Activated CD4-positive, alpha-beta T cell treated with anti-CD3 and anti-CD28 coated beads, Interleukin-2, amount 10 ng/mL, durations not matched to agents 24 days and 14 days (primary cell): ENCODE data around the gene CCDC13. TPM values are rescaled to one million over a fixed set of nuclear protein-coding genes. Genes with fewer than 3 reads are reported as not detected.

Experiments
- DNase-seq: peaks from one replicate; pipeline ENCODE4 v3.0.0; 2022
- H3K27ac Mint-ChIP-seq: one replicate; pipeline ENCODE4 v1.8.0; 2022; ENCODE audit warnings: mild to moderate bottlenecking, mixed read lengths
- H3K27me3 Mint-ChIP-seq: one replicate; pipeline ENCODE4 v1.8.0; 2022; ENCODE audit warnings: mixed read lengths
- H3K36me3 Mint-ChIP-seq: one replicate; pipeline ENCODE4 v1.8.0; 2022; ENCODE audit warnings: low read depth, mild to moderate bottlenecking, mixed read lengths
- H3K4me1 Mint-ChIP-seq: one replicate; pipeline ENCODE4 v1.8.0; 2021; ENCODE audit warnings: mixed read lengths
- H3K4me3 Mint-ChIP-seq: one replicate; pipeline ENCODE4 v1.8.0; 2022; ENCODE audit warnings: mild to moderate bottlenecking, moderate library complexity, mixed read lengths
- H3K9me3 Mint-ChIP-seq: one replicate; pipeline ENCODE4 v1.8.0; 2021; ENCODE audit warnings: mixed read lengths
- intact Hi-C: fragments of 100-400 bp; cut with micrococcal nuclease; formaldehyde crosslinking; loops from one replicate; pipeline ENCODE4 v1.15.1; 2023
- total RNA-seq: library from RNA; stranded (reverse); gene quantifications from 2 replicates; pipeline ENCODE4 v1.2.3, GENCODE V29; 2022

Gene CCDC13
- total RNA-seq, 1 donor from 2014 or later, result 0.16 TPM

- Mint-ChIP-seq H3K36me3 (peaks cover 12% of the 10 kb centered on the region), H3K27me3 (no peaks in the 10 kb centered on the region), H3K9me3 (no peaks in the 10 kb centered on the region), H3K4me3 (no peak overlapping the region), H3K4me1 (peaks cover 2% of the 10 kb centered on the region), H3K27ac (no peak overlapping the region)
- DNase-seq, result peak; percentile 84
- intact Hi-C loops, result loop anchor here (1.0 to 2.0 kb wide), 4 partner anchors 24 to 100 kb away; partner anchors contain the start of gene HIGD1A
Observed at GRCh38 chr3:42780892-42781700, 8.0 kb upstream of the CCDC13 start.

GRCh38 chr3:42780398-42780797, 7.3 kb upstream of the CCDC13 start:
- H3K27ac Mint-ChIP-seq, result no peak overlapping the region
- H3K4me1 Mint-ChIP-seq, result peaks cover 2% of the 10 kb centered on the region
- H3K4me3 Mint-ChIP-seq, result no peak overlapping the region
- H3K9me3 Mint-ChIP-seq, result no peaks in the 10 kb centered on the region
- peaks cover 7% of the 10 kb centered on the region for H3K36me3 Mint-ChIP-seq
- H3K27me3 Mint-ChIP-seq, result no peaks in the 10 kb centered on the region
- intact Hi-C loops, result loop anchor here (1.0 to 2.0 kb wide), 4 partner anchors 24 to 101 kb away; partner anchors contain the start of gene HIGD1A
- no peak for DNase-seq

- Mint-ChIP-seq H3K4me3 (no peak overlapping the region), H3K4me1 (peaks cover 4% of the 10 kb centered on the region), H3K36me3 (peaks cover 6% of the 10 kb centered on the region), H3K27ac (no peak overlapping the region), H3K9me3 (no peaks in the 10 kb centered on the region), H3K27me3 (no peaks in the 10 kb centered on the region)
- intact Hi-C loops, result no loop called here
- no peak for DNase-seq
Observed at GRCh38 chr3:42778644-42779043, 5.6 kb upstream of the CCDC13 start.

- Mint-ChIP-seq H3K27ac (peak overlapping the region; percentile 66), H3K4me1 (peaks cover 11% of the 10 kb centered on the region), H3K4me3 (peak overlapping the region; percentile 90), H3K27me3 (peaks cover 12% of the 10 kb centered on the region), H3K9me3 (no peaks in the 10 kb centered on the region), H3K36me3 (no peaks in the 10 kb centered on the region)
- DNase-seq, result no peak
- intact Hi-C loops, result loop anchor here (1.0 kb wide), 1 partner anchor 31 kb away; the partner anchor contains the start of gene HIGD1A
Observed at GRCh38 chr3:42773409-42773751, 327 bp upstream of the CCDC13 start.

GRCh38 chr3:42771271-42771670, 1.8 kb downstream of the CCDC13 start:
- Mint-ChIP-seq H3K9me3 (no peaks in the 10 kb centered on the region), H3K36me3 (no peaks in the 10 kb centered on the region), H3K4me3 (no peak overlapping the region), H3K4me1 (peaks cover 11% of the 10 kb centered on the region), H3K27ac (no peak overlapping the region), H3K27me3 (peaks cover 18% of the 10 kb centered on the region)
- intact Hi-C loops, result no loop called here
- DNase-seq, result no peak

- peaks cover 23% of the 10 kb centered on the region for H3K27me3 Mint-ChIP-seq
- intact Hi-C loops, result no loop called here
- no peak overlapping the region for H3K27ac Mint-ChIP-seq
- no peak overlapping the region for H3K4me3 Mint-ChIP-seq
- H3K36me3 Mint-ChIP-seq, result no peaks in the 10 kb centered on the region
- no peak for DNase-seq
- H3K4me1 Mint-ChIP-seq, result peaks cover 11% of the 10 kb centered on the region
- no peaks in the 10 kb centered on the region for H3K9me3 Mint-ChIP-seq
Observed at GRCh38 chr3:42769477-42770131, 3.4 kb downstream of the CCDC13 start.

- no peak overlapping the region for H3K27ac Mint-ChIP-seq
- intact Hi-C loops, result no loop called here
- no peak for DNase-seq
- no peaks in the 10 kb centered on the region for H3K36me3 Mint-ChIP-seq
- peaks cover 12% of the 10 kb centered on the region for H3K27me3 Mint-ChIP-seq
- H3K4me3 Mint-ChIP-seq, result no peak overlapping the region
- H3K4me1 Mint-ChIP-seq, result no peaks in the 10 kb centered on the region
- H3K9me3 Mint-ChIP-seq, result no peaks in the 10 kb centered on the region
Observed at GRCh38 chr3:42764561-42765295, 8.3 kb downstream of the CCDC13 start.

GRCh38 chr3:42764115-42764514, 8.9 kb downstream of the CCDC13 start:
- no peak for DNase-seq
- no peaks in the 10 kb centered on the region for H3K9me3 Mint-ChIP-seq
- no peak overlapping the region for H3K4me3 Mint-ChIP-seq
- no peaks in the 10 kb centered on the region for H3K36me3 Mint-ChIP-seq
- intact Hi-C loops, result no loop called here
- peaks cover 14% of the 10 kb centered on the region for H3K27me3 Mint-ChIP-seq
- no peaks in the 10 kb centered on the region for H3K4me1 Mint-ChIP-seq
- no peak overlapping the region for H3K27ac Mint-ChIP-seq

GRCh38 chr3:42763021-42763420, 10.0 kb downstream of the CCDC13 start:
- H3K27ac Mint-ChIP-seq, result no peak overlapping the region
- no peak overlapping the region for H3K4me3 Mint-ChIP-seq
- H3K4me1 Mint-ChIP-seq, result no peaks in the 10 kb centered on the region
- H3K27me3 Mint-ChIP-seq, result peaks cover 20% of the 10 kb centered on the region
- H3K36me3 Mint-ChIP-seq, result no peaks in the 10 kb centered on the region
- DNase-seq, result no peak
- intact Hi-C loops, result no loop called here
- no peaks in the 10 kb centered on the region for H3K9me3 Mint-ChIP-seq

- Mint-ChIP-seq H3K27me3 (peaks cover 21% of the 10 kb centered on the region), H3K4me3 (no peak overlapping the region), H3K36me3 (no peaks in the 10 kb centered on the region), H3K9me3 (no peaks in the 10 kb centered on the region), H3K4me1 (no peaks in the 10 kb centered on the region), H3K27ac (no peak overlapping the region)
- intact Hi-C loops, result no loop called here
- DNase-seq, result no peak
Observed at GRCh38 chr3:42762046-42762724, 10.9 kb downstream of the CCDC13 start.

GRCh38 chr3:42758126-42758525, 14.9 kb downstream of the CCDC13 start:
- peaks cover 2% of the 10 kb centered on the region for H3K4me1 Mint-ChIP-seq
- no peak overlapping the region for H3K27ac Mint-ChIP-seq
- H3K36me3 Mint-ChIP-seq, result no peaks in the 10 kb centered on the region
- DNase-seq, result no peak
- intact Hi-C loops, result no loop called here
- peaks cover 17% of the 10 kb centered on the region for H3K27me3 Mint-ChIP-seq
- H3K9me3 Mint-ChIP-seq, result no peaks in the 10 kb centered on the region
- H3K4me3 Mint-ChIP-seq, result no peak overlapping the region

GRCh38 chr3:42756681-42757213, 16.3 kb downstream of the CCDC13 start:
- Mint-ChIP-seq H3K36me3 (no peaks in the 10 kb centered on the region), H3K4me3 (no peak overlapping the region), H3K9me3 (no peaks in the 10 kb centered on the region), H3K27me3 (peaks cover 17% of the 10 kb centered on the region), H3K4me1 (peaks cover 2% of the 10 kb centered on the region), H3K27ac (no peak overlapping the region)
- DNase-seq, result no peak
- intact Hi-C loops, result no loop called here
